Vagina (tissue), 2 donors: ENCODE measurements around the gene ENOX2. TPM values are rescaled to one million over a fixed set of nuclear protein-coding genes. Genes with fewer than 3 reads are reported as not detected.

ENCODE experiments used
- DNase-seq, 2 donors: peaks; one replicate each; pipeline ENCODE4 v3.0.0-alpha.2; 2017; ENCODE audit errors: extremely low spot score in 2 of 2
- H3K27ac ChIP-seq: fragments of 200-600 bp; sonication (generic); one replicate; pipeline ENCODE4 v1.5.1; 2019
- H3K27me3 ChIP-seq: fragments of 200-600 bp; sonication (generic); one replicate; pipeline ENCODE4 v1.5.1; 2019
- H3K36me3 ChIP-seq, 2 donors: fragments of 200-600 bp; sonication (generic); one replicate each; pipeline ENCODE4 v1.5.1; 2017 to 2019
- H3K4me1 ChIP-seq: fragments of 200-600 bp; sonication (generic); one replicate; pipeline ENCODE4 v1.5.1; 2019
- H3K4me3 ChIP-seq, 2 donors: fragments of 200-600 bp; sonication (generic); 1 replicate in 1 of 2; 2 replicates in 1 of 2; pipeline ENCODE4 v1.5.1; 2016 to 2019
- H3K9me3 ChIP-seq: fragments of 200-600 bp; sonication (generic); one replicate; pipeline ENCODE4 v1.5.1; 2019
- CTCF ChIP-seq, 3 experiments: fragments of 450-650 bp in 2 of 3; fragments of 200-600 bp in 1 of 3; sonication (generic) in 1 of 3; IDR thresholded peaks; one replicate each; pipeline ENCODE4 v1.5.1; 2017 to 2019; ENCODE audit warnings: antibody characterized with exemption in 3 of 3, mild to moderate bottlenecking in 2 of 3, moderate library complexity in 2 of 3
- POLR2A ChIP-seq, 2 donors: fragments of 450-650 bp; IDR thresholded peaks; one replicate each; pipeline ENCODE4 v1.6.1; 2017; ENCODE audit warnings: antibody characterized with exemption in 2 of 2, mild to moderate bottlenecking in 2 of 2, moderate library complexity in 2 of 2
- POLR2AphosphoS5 ChIP-seq, 2 donors: sonication (generic); formaldehyde crosslinking; IDR thresholded peaks; one replicate each; pipeline ENCODE4 v1.9.0; 2017; ENCODE audit warnings: antibody characterized with exemption in 2 of 2, mild to moderate bottlenecking in 2 of 2, low read depth in 1 of 2; ENCODE audit not compliant: insufficient read depth in 1 of 2
- intact Hi-C: fragments of 100-400 bp; cut with DNase I; formaldehyde crosslinking; loops from one replicate; pipeline ENCODE4 v1.15.1; 2023
- total RNA-seq: library from RNA; depleted of rRNA; stranded (reverse); fragments of >200 nt; gene quantifications from one replicate; pipeline ENCODE4 v1.2.3, GENCODE V29; 2016

ENOX2 gene
- total RNA-seq, 1 donor from 2014 or later = 8.8 TPM

DNA sequence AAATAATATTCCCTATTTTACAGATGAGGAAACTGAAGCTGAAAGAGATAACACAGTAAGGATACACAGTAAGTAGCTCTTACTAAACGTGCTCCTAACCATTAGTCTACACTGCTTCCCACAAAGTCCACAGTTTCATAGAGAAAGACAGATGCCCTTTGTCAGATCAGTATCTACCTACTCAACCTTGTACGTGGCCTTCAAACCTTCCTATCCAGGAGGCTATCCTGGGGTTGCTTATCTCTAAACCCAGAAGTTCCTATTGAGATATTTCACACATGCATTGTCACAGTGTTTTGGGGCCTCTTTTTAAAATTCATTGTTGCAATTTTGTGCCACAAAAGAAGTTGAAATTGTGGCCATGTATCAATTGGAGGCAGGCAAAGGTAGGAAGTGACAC, 208.0 kb downstream of the ENOX2 start:
- no peak for DNase-seq
- Histone ChIP-seq H3K4me3 (no peak overlapping the region), H3K27ac (no peak overlapping the region), H3K4me1 (no peaks in the 10 kb centered on the region), H3K36me3 (no peaks in the 10 kb centered on the region), H3K27me3 (no peaks in the 10 kb centered on the region), H3K9me3 (no peaks in the 10 kb centered on the region)
- intact Hi-C loops = no loop called here
- TF ChIP-seq POLR2AphosphoS5 (IDR thresholded peaks at IDR 0.05; ENCODE audit: insufficient read depth in 1 of 2, low read depth in 1 of 2) (no peak), CTCF (IDR thresholded peaks at IDR 0.05) (no peak), POLR2A (IDR thresholded peaks at IDR 0.05) (no peak)

GRCh38 chrX:130691576-130691975, 211.4 kb downstream of the ENOX2 start:
- Histone ChIP-seq H3K36me3 (no peaks in the 10 kb centered on the region), H3K27me3 (no peaks in the 10 kb centered on the region), H3K4me1 (no peaks in the 10 kb centered on the region), H3K27ac (no peak overlapping the region), H3K4me3 (no peak overlapping the region), H3K9me3 (no peaks in the 10 kb centered on the region)
- no peak for DNase-seq
- intact Hi-C loops = no loop called here
- TF ChIP-seq POLR2A (IDR thresholded peaks at IDR 0.05) (no peak), CTCF (IDR thresholded peaks at IDR 0.05) (no peak), POLR2AphosphoS5 (IDR thresholded peaks at IDR 0.05; ENCODE audit: insufficient read depth in 1 of 2, low read depth in 1 of 2) (no peak)

DNA sequence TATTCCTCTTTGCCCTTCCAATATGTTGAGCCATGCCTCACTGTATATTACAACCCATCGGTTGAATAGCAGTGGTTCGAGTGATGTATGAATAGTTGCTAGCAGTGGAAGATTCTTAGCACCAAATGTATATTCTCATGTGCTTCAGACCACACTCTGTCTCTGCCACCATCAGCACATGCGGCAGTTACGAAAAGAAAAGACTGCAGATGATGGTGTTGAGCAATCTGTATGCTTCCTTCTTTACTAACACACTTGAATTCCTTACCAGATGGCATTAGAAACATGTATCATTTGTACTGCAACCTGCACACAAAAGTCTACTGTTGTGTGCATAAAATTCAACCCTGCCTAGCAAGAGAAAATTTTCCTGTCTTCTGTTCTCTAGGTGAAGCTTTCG, 214.6 kb downstream of the ENOX2 start:
- H3K27ac ChIP-seq = no peak overlapping the region
- H3K4me3 ChIP-seq = no peak overlapping the region
- TF ChIP-seq POLR2A (IDR thresholded peaks at IDR 0.05) (no peak), POLR2AphosphoS5 (IDR thresholded peaks at IDR 0.05; ENCODE audit: insufficient read depth in 1 of 2, low read depth in 1 of 2) (no peak), CTCF (IDR thresholded peaks at IDR 0.05) (no peak)
- DNase-seq = no peak
- H3K36me3 ChIP-seq = no peaks in the 10 kb centered on the region
- intact Hi-C loops = no loop called here
- no peaks in the 10 kb centered on the region for H3K9me3 ChIP-seq
- H3K27me3 ChIP-seq = no peaks in the 10 kb centered on the region
- no peaks in the 10 kb centered on the region for H3K4me1 ChIP-seq

GRCh38 chrX:130682990-130683389, 220.0 kb downstream of the ENOX2 start:
- DNase-seq = no peak
- H3K27ac ChIP-seq = no peak overlapping the region
- H3K4me3 ChIP-seq = no peak overlapping the region
- H3K36me3 ChIP-seq = no peaks in the 10 kb centered on the region
- intact Hi-C loops = no loop called here
- no peaks in the 10 kb centered on the region for H3K9me3 ChIP-seq
- H3K4me1 ChIP-seq = no peaks in the 10 kb centered on the region
- TF ChIP-seq POLR2AphosphoS5 (IDR thresholded peaks at IDR 0.05; ENCODE audit: insufficient read depth in 1 of 2, low read depth in 1 of 2) = no peak
- no peak for TF ChIP-seq POLR2A (IDR thresholded peaks at IDR 0.05)
- no peaks in the 10 kb centered on the region for H3K27me3 ChIP-seq

GRCh38 chrX:130680164-130681035, 222.6 kb downstream of the ENOX2 start:
- H3K4me3 ChIP-seq = no peak overlapping the region
- intact Hi-C loops = no loop called here
- no peaks in the 10 kb centered on the region for H3K9me3 ChIP-seq
- no peak overlapping the region for H3K27ac ChIP-seq
- no peaks in the 10 kb centered on the region for H3K27me3 ChIP-seq
- no peak for TF ChIP-seq CTCF (IDR thresholded peaks at IDR 0.05)
- no peak for TF ChIP-seq POLR2A (IDR thresholded peaks at IDR 0.05)
- TF ChIP-seq POLR2AphosphoS5 (IDR thresholded peaks at IDR 0.05; ENCODE audit: insufficient read depth in 1 of 2, low read depth in 1 of 2) = no peak
- H3K36me3 ChIP-seq = no peaks in the 10 kb centered on the region
- DNase-seq = no peak
- H3K4me1 ChIP-seq = no peaks in the 10 kb centered on the region
